A549 (cell line): Measurements from ENCODE around the gene SIRT2.

Experiments used
- POLR2A ChIP-seq: IDR thresholded peaks from 2 replicates; pipeline ENCODE4 v1.6.1; 2012; ENCODE audit warnings: mild to moderate bottlenecking, low read length
- RFX5 ChIP-seq: fragments of 450-650 bp; IDR thresholded peaks from 2 replicates; pipeline ENCODE4 v1.7.1; 2014; ENCODE audit warnings: antibody characterized with exemption, mild to moderate bottlenecking, moderate library complexity
- TP53 ChIP-seq: fragments of 250-450 bp; sonication (Bioruptor Pico); IDR thresholded peaks from 2 replicates; pipeline ENCODE4 v1.5.0; 2021; ENCODE audit warnings: mild to moderate bottlenecking, moderate library complexity
- TF ChIP-seq, protein P1 (sequence below): fragments of >200 bp; sonication (Bioruptor Twin); formaldehyde crosslinking; IDR thresholded peaks from 3 replicates; pipeline ENCODE4 v1.5.1; 2016

GRCh38 chr19:38910488-38910887 is 11.1 kb upstream of the SIRT2 start:
- no peak for TF ChIP-seq RFX5
- no peak; the same call in 1 of the 2 replicates for TF ChIP-seq POLR2A
- TF ChIP-seq TP53: no peak
- TF ChIP-seq, protein P1, sequence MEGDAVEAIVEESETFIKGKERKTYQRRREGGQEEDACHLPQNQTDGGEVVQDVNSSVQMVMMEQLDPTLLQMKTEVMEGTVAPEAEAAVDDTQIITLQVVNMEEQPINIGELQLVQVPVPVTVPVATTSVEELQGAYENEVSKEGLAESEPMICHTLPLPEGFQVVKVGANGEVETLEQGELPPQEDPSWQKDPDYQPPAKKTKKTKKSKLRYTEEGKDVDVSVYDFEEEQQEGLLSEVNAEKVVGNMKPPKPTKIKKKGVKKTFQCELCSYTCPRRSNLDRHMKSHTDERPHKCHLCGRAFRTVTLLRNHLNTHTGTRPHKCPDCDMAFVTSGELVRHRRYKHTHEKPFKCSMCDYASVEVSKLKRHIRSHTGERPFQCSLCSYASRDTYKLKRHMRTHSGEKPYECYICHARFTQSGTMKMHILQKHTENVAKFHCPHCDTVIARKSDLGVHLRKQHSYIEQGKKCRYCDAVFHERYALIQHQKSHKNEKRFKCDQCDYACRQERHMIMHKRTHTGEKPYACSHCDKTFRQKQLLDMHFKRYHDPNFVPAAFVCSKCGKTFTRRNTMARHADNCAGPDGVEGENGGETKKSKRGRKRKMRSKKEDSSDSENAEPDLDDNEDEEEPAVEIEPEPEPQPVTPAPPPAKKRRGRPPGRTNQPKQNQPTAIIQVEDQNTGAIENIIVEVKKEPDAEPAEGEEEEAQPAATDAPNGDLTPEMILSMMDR: no peak
